KMS-11 (cell line): ENCODE results near the gene CSF1R.

Source experiments
- H2AFZ ChIP-seq: fragments of 200-600 bp; sonication (generic); 2 replicates; pipeline ENCODE4 v1.6.1; 2016; ENCODE audit warnings: antibody characterized with exemption, mixed run types, low read depth
- H3K27ac ChIP-seq: fragments of 200-600 bp; sonication (generic); 2 replicates; pipeline ENCODE4 v1.6.1; 2016; ENCODE audit warnings: mild to moderate bottlenecking, mixed run types
- H3K27me3 ChIP-seq: fragments of 200-600 bp; sonication (generic); 2 replicates; pipeline ENCODE4 v1.6.1; 2017; ENCODE audit warnings: mild to moderate bottlenecking, low read depth, mixed run types, moderate library complexity; ENCODE audit not compliant: insufficient read depth
- H3K36me3 ChIP-seq: fragments of 200-600 bp; sonication (generic); 2 replicates; pipeline ENCODE4 v1.6.1; 2017; ENCODE audit warnings: mild to moderate bottlenecking, mixed run types; ENCODE audit not compliant: insufficient read depth
- H3K4me1 ChIP-seq: fragments of 200-600 bp; sonication (generic); 2 replicates; pipeline ENCODE4 v1.6.1; 2016; ENCODE audit warnings: mild to moderate bottlenecking, low read depth, mixed run types; ENCODE audit not compliant: poor library complexity, severe bottlenecking
- H3K4me2 ChIP-seq: fragments of 200-600 bp; sonication (generic); 2 replicates; pipeline ENCODE4 v1.7.0; 2016; ENCODE audit warnings: mild to moderate bottlenecking, mixed run types
- H3K4me3 ChIP-seq: fragments of 200-600 bp; sonication (generic); IDR thresholded peaks from 2 replicates; pipeline ENCODE4 v1.6.1; 2017; ENCODE audit warnings: low read depth, low read length, mixed read lengths; ENCODE audit not compliant: insufficient read depth
- H3K79me2 ChIP-seq: fragments of 200-600 bp; sonication (generic); 2 replicates; pipeline ENCODE4 v1.6.1; 2016; ENCODE audit warnings: low read depth, mixed run types; ENCODE audit not compliant: insufficient read depth
- H3K9ac ChIP-seq: fragments of 200-600 bp; sonication (generic); 2 replicates; pipeline ENCODE4 v1.6.1; 2016; ENCODE audit warnings: mild to moderate bottlenecking, mixed run types
- H4K20me1 ChIP-seq: fragments of 200-600 bp; sonication (generic); 2 replicates; pipeline ENCODE4 v1.6.1; 2016; ENCODE audit warnings: mild to moderate bottlenecking, mixed run types; ENCODE audit not compliant: insufficient read depth
- CTCF ChIP-seq: fragments of 200-600 bp; sonication (generic); conservative IDR thresholded peaks from 2 replicates; pipeline ENCODE4 v1.6.1; 2017; ENCODE audit warnings: low read depth, mild to moderate bottlenecking, antibody characterized with exemption, low read length, moderate library complexity, mixed read lengths

CSF1R gene

GRCh38 chr5:150122536-150123481 lies 36.5 kb upstream of the CSF1R start:
- Histone ChIP-seq H3K79me2 (no peaks in the 10 kb centered on the region), H3K4me3 (no peak overlapping the region), H3K36me3 (no peaks in the 10 kb centered on the region), H3K27ac (no peak overlapping the region), H3K9ac (no peak overlapping the region), H4K20me1 (no peaks in the 10 kb centered on the region), H3K4me2 (no peak overlapping the region), H3K4me1 (peaks cover 5% of the 10 kb centered on the region), H3K27me3 (no peaks in the 10 kb centered on the region), H2AFZ (no peak overlapping the region)
- TF ChIP-seq CTCF, result no peak

DNA sequence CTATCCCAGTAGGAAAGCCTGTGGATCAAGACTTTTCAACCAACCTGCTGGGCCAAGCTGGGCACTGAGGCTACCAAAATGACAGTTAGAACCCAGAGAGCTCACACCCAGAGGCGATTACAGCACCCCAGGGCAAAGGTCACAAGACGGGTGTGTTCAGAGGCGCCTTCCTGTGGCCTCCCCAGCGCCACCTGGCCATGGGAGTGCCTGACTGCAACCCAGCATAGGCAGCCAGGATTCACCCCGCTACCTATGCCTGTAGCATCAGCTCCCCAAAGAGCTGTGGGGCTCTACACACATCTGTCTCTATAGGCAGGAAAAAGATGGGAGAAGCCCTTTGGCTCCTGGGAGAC lies 35.8 kb upstream of the CSF1R start:
- Histone ChIP-seq H3K4me3 (no peak overlapping the region), H3K4me1 (peaks cover 5% of the 10 kb centered on the region), H3K79me2 (no peaks in the 10 kb centered on the region), H4K20me1 (no peaks in the 10 kb centered on the region), H3K36me3 (no peaks in the 10 kb centered on the region), H3K27ac (no peak overlapping the region), H2AFZ (no peak overlapping the region), H3K9ac (no peak overlapping the region), H3K4me2 (no peak overlapping the region), H3K27me3 (no peaks in the 10 kb centered on the region)
- TF ChIP-seq CTCF, result 0 out of 2 replicates have a peak, but pooled peaks have one; percentile 24

GRCh38 chr5:150121448-150122157 lies 35.2 kb upstream of the CSF1R start:
- H3K79me2 ChIP-seq, result no peaks in the 10 kb centered on the region
- no peaks in the 10 kb centered on the region for H4K20me1 ChIP-seq
- no peak overlapping the region for H3K9ac ChIP-seq
- H3K4me2 ChIP-seq, result no peak overlapping the region
- no peak overlapping the region for H3K4me3 ChIP-seq
- H3K27ac ChIP-seq, result no peak overlapping the region
- H3K36me3 ChIP-seq, result no peaks in the 10 kb centered on the region
- no peak overlapping the region for H2AFZ ChIP-seq
- no peak for TF ChIP-seq CTCF
- H3K4me1 ChIP-seq, result peaks cover 5% of the 10 kb centered on the region
- H3K27me3 ChIP-seq, result no peaks in the 10 kb centered on the region

GRCh38 chr5:150120617-150121447 lies 34.5 kb upstream of the CSF1R start:
- Histone ChIP-seq H3K27ac (no peak overlapping the region), H4K20me1 (no peaks in the 10 kb centered on the region), H3K4me2 (no peak overlapping the region), H3K4me3 (no peak overlapping the region), H3K79me2 (no peaks in the 10 kb centered on the region), H3K9ac (no peak overlapping the region), H3K27me3 (no peaks in the 10 kb centered on the region), H2AFZ (no peak overlapping the region), H3K4me1 (peaks cover 5% of the 10 kb centered on the region), H3K36me3 (no peaks in the 10 kb centered on the region)
- TF ChIP-seq CTCF, result no peak
